ENCODE measurements around the gene CNIH2.

DNA sequence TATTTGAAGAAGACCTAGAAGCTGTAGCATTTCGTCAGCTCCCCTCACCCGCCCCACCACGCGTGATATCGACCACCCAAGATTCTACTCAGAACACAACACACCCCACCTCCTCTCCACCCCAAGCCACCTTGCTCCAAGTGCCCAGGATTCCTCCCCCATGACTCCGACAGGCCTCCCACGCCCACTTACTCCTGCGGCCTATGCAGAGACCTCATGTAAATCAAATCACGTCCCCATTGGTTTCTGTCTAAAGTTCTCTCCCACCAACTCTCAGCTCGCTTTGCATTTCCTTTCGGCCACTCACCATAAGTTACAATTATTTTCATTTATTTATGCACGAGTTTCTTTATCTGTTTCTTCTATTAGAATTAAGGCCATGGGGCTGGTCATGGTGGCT lies 24.7 kb downstream of the CNIH2 start:
- TF ChIP-seq GATA2 (IDR thresholded peaks at IDR 0.05; ENCODE audit: low read depth, low read length) (no peak), GATA3 (IDR thresholded peaks at IDR 0.05; ENCODE audit: low read depth, low read length) (no peak)
